Parietal lobe (tissue), 1 donor: ENCODE data around the gene PLD2. TPM values are rescaled to one million over a fixed set of nuclear protein-coding genes. Genes with fewer than 3 reads are reported as not detected.

ENCODE experiments used
- total RNA-seq: library from RNA; depleted of rRNA; stranded (reverse); fragments of >200 nt; gene quantifications from one replicate; pipeline ENCODE4 v1.2.3, GENCODE V29; 2014

Gene PLD2, protein sequence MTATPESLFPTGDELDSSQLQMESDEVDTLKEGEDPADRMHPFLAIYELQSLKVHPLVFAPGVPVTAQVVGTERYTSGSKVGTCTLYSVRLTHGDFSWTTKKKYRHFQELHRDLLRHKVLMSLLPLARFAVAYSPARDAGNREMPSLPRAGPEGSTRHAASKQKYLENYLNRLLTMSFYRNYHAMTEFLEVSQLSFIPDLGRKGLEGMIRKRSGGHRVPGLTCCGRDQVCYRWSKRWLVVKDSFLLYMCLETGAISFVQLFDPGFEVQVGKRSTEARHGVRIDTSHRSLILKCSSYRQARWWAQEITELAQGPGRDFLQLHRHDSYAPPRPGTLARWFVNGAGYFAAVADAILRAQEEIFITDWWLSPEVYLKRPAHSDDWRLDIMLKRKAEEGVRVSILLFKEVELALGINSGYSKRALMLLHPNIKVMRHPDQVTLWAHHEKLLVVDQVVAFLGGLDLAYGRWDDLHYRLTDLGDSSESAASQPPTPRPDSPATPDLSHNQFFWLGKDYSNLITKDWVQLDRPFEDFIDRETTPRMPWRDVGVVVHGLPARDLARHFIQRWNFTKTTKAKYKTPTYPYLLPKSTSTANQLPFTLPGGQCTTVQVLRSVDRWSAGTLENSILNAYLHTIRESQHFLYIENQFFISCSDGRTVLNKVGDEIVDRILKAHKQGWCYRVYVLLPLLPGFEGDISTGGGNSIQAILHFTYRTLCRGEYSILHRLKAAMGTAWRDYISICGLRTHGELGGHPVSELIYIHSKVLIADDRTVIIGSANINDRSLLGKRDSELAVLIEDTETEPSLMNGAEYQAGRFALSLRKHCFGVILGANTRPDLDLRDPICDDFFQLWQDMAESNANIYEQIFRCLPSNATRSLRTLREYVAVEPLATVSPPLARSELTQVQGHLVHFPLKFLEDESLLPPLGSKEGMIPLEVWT
- 28.5 TPM for total RNA-seq

DNA sequence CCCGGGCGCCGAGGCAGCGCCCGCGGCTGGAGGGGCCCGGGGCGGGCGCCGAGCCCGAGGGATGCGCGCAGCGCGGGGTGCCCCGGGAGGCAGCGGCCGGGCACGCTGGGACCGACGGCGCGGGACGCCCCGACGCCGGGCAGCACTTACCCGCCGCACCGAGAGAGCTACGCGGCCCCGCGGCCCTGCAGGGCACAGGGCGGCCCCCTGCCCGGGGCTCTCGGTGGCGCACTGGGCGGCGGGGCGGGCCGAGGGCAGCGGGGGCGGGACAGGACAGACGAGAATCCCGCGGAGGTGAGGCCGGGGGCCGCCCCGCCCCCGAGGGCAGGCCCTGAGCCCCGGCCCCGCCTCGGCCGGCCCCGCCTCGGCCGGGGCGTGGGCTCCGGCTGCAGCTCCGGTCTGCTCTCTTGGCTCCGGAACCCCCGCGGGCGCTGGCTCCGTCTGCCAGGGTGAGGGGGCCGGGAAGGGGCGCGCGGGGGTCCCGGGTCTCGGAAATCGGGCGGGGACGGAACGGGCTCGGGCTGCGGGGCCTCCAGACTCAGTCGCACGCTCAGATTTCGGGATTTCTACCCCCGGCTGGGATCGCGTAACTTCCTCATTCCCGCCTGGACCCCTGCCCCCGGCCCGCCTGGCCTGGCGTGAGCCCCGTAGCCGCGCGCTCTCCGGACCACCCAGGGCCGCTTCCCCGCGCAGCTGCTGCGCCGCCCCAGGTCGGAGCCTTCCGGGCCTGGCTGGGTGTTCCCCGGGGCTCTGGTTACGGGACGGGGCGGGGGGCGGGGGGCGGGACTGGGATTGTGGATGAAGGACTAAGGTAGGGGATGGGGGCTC is at the start of gene PLD2:
TSS of gene PLD2 (plus strand) at position 376 of the 828 bp plus-strand sequence. CDS start 621 bp downstream, outside the sequence.

DNA sequence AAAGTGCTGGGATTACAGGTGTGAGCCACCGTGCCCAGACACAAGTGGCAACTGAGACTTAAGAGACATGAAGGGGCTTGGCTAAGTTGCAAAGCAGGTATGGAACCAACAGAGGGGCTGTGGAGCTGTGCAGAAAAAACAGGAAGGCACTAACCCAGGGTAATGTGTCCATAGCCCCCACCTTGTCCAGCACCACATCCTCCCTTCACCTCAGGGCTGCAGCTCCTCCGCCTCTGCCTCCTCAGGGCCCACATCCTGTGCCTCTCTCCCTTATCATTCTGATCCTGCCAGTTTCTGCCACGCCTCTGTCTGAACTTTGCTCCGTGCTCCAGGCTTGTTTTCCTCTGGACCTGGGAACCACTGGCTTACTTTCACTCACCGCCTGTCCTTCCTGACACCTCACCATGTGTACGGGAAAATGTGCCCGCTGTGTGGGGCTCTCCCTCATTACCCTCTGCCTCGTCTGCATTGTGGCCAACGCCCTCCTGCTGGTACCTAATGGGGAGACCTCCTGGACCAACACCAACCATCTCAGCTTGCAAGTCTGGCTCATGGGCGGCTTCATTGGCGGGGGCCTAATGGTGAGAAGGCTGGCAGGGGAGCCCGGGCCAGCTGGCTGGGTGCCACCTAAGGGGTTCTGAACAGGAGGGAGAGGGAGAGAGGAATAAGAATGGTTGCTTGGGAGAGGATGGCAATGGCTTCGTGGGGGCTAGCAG is 35.3 kb upstream of the PLD2 start, which contains the start of gene TM4SF5:
TSS of gene TM4SF5 (plus strand) at position 368 of the 716 bp plus-strand sequence. CDS start at position 405, 37 bp downstream.

DNA sequence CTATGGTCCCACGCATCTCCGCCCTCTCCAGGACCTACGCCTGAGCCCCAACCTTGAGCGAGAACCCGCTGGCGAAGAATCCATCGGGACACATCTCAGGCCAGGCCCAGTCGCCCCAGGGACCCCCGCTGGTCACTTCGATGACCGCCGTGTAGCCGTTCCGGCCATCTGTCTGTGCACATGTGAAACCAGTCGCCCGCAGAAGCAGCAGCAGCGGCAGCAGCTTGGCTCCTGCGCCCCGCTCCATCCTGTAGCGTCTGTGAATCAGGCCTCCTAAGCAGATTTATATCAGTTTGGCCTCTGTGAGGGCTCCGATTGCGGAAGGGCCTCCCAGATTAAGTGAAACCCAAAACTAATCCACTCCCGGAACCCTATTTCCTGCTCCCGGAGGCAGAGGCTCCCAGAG is 20.8 kb upstream of the PLD2 start, which contains the start of gene VMO1:
TSS of gene VMO1 (minus strand) at position 259 of the 406 bp plus-strand sequence. CDS start at position 247, 12 bp downstream.

DNA sequence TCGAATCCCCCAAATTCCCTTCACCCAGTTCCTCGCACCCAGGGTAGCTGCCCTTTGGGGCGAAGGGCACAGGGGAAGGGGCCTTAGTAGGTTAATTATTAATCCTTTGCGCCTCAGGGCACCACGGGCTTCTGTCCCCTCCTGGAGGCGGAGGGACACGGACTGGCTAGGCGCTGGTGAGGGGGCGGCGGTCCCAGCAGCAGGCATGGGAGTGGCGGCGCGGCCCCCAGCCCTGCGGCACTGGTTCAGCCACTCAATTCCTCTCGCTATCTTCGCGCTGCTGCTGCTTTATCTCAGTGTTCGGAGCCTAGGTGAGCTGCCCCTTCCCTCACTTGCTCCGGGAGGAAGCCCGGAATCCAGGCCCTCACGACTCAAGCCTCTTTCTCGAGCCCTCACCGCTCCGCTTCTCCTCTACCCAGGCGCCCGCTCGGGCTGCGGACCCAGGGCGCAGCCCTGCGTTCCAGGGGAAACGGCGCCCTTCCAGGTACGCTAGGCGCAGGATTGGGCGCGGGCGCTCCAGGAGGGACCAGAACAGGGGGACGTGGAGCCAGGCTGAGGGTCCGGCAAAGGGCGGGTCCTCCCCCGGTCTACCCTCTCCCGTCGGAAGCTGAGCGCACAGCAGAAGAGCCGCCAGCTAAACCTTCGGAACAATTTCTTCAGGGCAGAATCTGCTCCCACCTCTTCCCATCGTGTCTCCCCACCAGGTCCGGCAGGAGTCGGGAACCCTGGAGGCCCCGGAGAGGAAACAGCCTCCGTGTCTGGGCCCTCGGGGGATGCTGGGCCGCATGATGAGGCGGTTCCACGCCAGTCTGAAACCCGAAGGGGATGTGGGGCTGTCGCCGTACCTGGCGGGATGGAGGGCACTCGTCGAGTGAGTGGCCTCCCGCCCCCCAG is 17.9 kb upstream of the PLD2 start, which contains the start of gene GLTPD2:
TSS of gene GLTPD2 (plus strand) at position 158 of the 894 bp plus-strand sequence. CDS start at position 206, 48 bp downstream.

DNA sequence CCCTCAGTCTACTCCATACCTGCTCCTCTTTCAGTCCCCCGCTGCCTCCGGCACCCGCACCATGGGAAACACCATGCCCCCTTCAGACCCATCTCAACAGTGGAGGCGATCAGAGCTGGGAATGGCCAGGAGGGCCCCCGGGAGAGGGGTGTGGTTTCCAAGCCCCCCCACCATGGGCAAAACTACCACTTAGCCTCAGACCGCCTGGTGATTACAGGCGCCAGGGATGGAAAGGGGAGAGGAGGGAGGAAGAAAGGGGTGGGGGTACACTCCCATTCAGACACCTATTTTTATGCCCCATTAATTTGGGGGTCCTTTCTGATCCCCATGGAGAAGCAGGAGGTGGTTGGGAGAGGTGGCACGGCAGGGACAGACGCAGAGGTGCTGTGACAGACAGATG is 4.7 kb upstream of the PLD2 start, which contains the start of gene C17orf114:
TSS of gene C17orf114 (minus strand) at position 101 of the 400 bp plus-strand sequence.

DNA sequence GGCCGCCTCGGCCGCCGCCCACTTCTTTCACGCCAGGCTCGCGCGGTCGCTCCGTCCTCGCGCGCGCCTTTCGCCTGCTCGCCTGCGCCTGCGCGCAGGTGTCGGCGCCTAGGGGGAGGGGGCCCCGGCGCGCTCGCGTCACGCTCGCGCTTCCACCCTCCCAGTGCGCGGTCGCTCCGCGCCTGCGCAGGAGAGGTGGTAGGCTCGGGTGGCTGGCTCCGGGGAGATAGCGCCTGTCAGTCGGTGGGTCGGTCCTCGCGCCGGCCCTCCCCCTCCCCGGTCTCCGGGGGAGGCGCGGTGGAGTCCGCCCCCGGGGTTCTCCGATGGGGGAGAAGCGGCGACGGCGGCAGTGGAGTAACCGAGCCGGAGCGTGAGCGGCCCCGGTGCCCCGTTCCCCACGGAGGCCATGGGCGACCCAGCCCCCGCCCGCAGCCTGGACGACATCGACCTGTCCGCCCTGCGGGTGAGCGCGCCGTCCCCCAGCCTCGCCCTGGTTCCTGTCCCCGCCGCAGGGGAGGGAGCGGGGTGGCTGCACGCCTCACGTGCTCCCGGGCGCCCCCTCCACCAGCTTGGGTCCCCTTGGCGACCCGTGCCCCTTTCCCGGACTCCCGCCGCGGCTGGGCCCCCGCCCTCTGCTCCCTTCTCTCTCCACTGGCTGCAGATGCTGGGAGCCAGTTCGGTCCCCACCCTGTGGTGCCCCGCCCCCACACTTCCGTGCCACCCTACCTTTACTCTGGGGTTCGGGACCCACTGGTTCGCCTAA is 26.4 kb downstream of the PLD2 start, which contains the start of gene MINK1:
TSS of gene MINK1 (plus strand) at position 163 of the 763 bp plus-strand sequence. CDS start at position 407, 244 bp downstream.

Other genes starting within 250 kb of the PLD2 start
- not detected for gene GGT6, start 246.6 kb upstream of the PLD2 start, total RNA-seq
- gene SMTNL2, start 222.6 kb upstream of the PLD2 start, total RNA-seq, result 5.6 TPM
- not detected for gene ALOX15, start 165.5 kb upstream of the PLD2 start, total RNA-seq
- 46.0 TPM for gene PELP1, start 103.0 kb upstream of the PLD2 start, total RNA-seq
- 22.5 TPM for gene ARRB2, start 96.5 kb upstream of the PLD2 start, total RNA-seq
- gene MED11, start 75.7 kb upstream of the PLD2 start, total RNA-seq, result 8.8 TPM
- not detected for gene ZMYND15, start 67.3 kb upstream of the PLD2 start, total RNA-seq
- gene CXCL16, start 67.2 kb upstream of the PLD2 start, total RNA-seq, result 0.63 TPM
- gene TM4SF5, start 35.3 kb upstream of the PLD2 start, total RNA-seq, result not detected
- gene VMO1, start 20.8 kb upstream of the PLD2 start, total RNA-seq, result not detected
- gene GLTPD2, start 18.2 kb upstream of the PLD2 start, total RNA-seq, result not detected
- gene PSMB6, start 11.0 kb upstream of the PLD2 start, total RNA-seq, result 56.7 TPM
- gene MINK1, start 26.2 kb downstream of the PLD2 start, total RNA-seq, result 52.3 TPM
- 3.8 TPM for gene C17orf107, start 92.4 kb downstream of the PLD2 start, total RNA-seq
- gene CHRNE, start 95.9 kb downstream of the PLD2 start, total RNA-seq, result 0.94 TPM
- gene GP1BA, start 125.1 kb downstream of the PLD2 start, total RNA-seq, result not detected
- 48.8 TPM for gene SLC25A11, start 132.9 kb downstream of the PLD2 start, total RNA-seq
- 14.1 TPM for gene RNF167, start 133.1 kb downstream of the PLD2 start, total RNA-seq
- 62.9 TPM for gene PFN1, start 141.4 kb downstream of the PLD2 start, total RNA-seq
- 1.6 TPM for gene ENO3, start 144.0 kb downstream of the PLD2 start, total RNA-seq
- 25.4 TPM for gene SPAG7, start 160.7 kb downstream of the PLD2 start, total RNA-seq
- gene CAMTA2, start 180.5 kb downstream of the PLD2 start, total RNA-seq, result 22.5 TPM
- gene INCA1, start 190.4 kb downstream of the PLD2 start, total RNA-seq, result not detected
- 21.3 TPM for gene KIF1C, start 190.8 kb downstream of the PLD2 start, total RNA-seq
- not detected for gene SLC52A1, start 228.3 kb downstream of the PLD2 start, total RNA-seq